Tibial artery (tissue), 4 donors: Measurements from ENCODE around the gene TRPV4.

Experiments
- DNase-seq, 2 donors: peaks; one replicate each; pipeline ENCODE4 v3.0.0-alpha.2; 2019
- H3K27ac ChIP-seq, 2 donors: fragments of 200-600 bp; sonication (generic) in 1 of 2; 1 replicate in 1 of 2; 2 replicates in 1 of 2; pipeline ENCODE4 v1.5.1; 2018 to 2019; ENCODE audit warnings: mild to moderate bottlenecking in 1 of 2
- H3K27me3 ChIP-seq, 2 donors: fragments of 200-600 bp; sonication (generic) in 1 of 2; one replicate each; pipeline versions ENCODE4 v1.5.1 to v1.6.0; 2016 to 2019
- H3K36me3 ChIP-seq, 3 donors: fragments of 200-600 bp; sonication (generic) in 2 of 3; one replicate each; pipeline ENCODE4 v1.5.1; 2016 to 2019; ENCODE audit warnings: mild to moderate bottlenecking in 2 of 3
- H3K4me1 ChIP-seq, 4 donors: fragments of 200-600 bp; sonication (generic) in 2 of 4; 1 replicate in 3 of 4; 2 replicates in 1 of 4; pipeline ENCODE4 v1.5.1; 2016 to 2019
- H3K4me3 ChIP-seq, 2 donors: fragments of 200-600 bp; sonication (generic) in 1 of 2; 1 replicate in 1 of 2; 2 replicates in 1 of 2; pipeline ENCODE4 v1.5.1; 2018 to 2019; ENCODE audit warnings: mild to moderate bottlenecking in 2 of 2
- H3K9me3 ChIP-seq, 3 donors: fragments of 200-600 bp; sonication (generic) in 1 of 3; one replicate each; pipeline ENCODE4 v1.5.1; 2016 to 2019
- CTCF ChIP-seq, 2 experiments: fragments of 200-600 bp in 1 of 2; fragments of 450-650 bp in 1 of 2; IDR thresholded peaks; one replicate each; pipeline ENCODE4 v1.5.1; 2017 to 2019; ENCODE audit warnings: antibody characterized with exemption in 2 of 2, mild to moderate bottlenecking in 1 of 2, moderate library complexity in 1 of 2
- intact Hi-C: fragments of 100-400 bp; cut with DNase I; formaldehyde crosslinking; loops from one replicate; pipeline ENCODE4 v1.15.0; 2023; ENCODE audit warnings: low total_unique reads

The TRPV4 gene

GRCh38 chr12:109875572-109876131 is 42.5 kb upstream of the TRPV4 start:
- H3K27ac ChIP-seq, result no peak overlapping the region
- no peaks in the 10 kb centered on the region for H3K9me3 ChIP-seq
- intact Hi-C loops, result loop anchor here (2.0 to 10.0 kb wide), 2 partner anchors 65 to 281 kb away; no protein-coding TSS in a partner anchor
- TF ChIP-seq CTCF (IDR thresholded peaks at IDR 0.05), result no peak
- no peak overlapping the region for H3K4me3 ChIP-seq
- H3K4me1 ChIP-seq, result peaks cover 0 to 60% (median 19%) of the 10 kb centered on the region in 4 donors
- peaks cover 0 to 12% (median 9%) of the 10 kb centered on the region in 3 donors for H3K36me3 ChIP-seq
- no peak for DNase-seq
- H3K27me3 ChIP-seq, result no peaks in the 10 kb centered on the region

GRCh38 chr12:109873653-109874052 is 40.5 kb upstream of the TRPV4 start:
- TF ChIP-seq CTCF (IDR thresholded peaks at IDR 0.05), result no peak
- no peak for DNase-seq
- H3K9me3 ChIP-seq, result no peaks in the 10 kb centered on the region
- intact Hi-C loops, result loop anchor here (2.0 to 10.0 kb wide), 2 partner anchors 63 to 279 kb away; no protein-coding TSS in a partner anchor
- no peaks in the 10 kb centered on the region for H3K27me3 ChIP-seq
- H3K4me1 ChIP-seq, result peaks cover 0 to 46% (median 8%) of the 10 kb centered on the region in 4 donors
- H3K4me3 ChIP-seq, result no peak overlapping the region
- H3K36me3 ChIP-seq, result peaks cover 0 to 12% (median 9%) of the 10 kb centered on the region in 3 donors
- no peak overlapping the region for H3K27ac ChIP-seq

GRCh38 chr12:109871668-109872314 is 38.6 kb upstream of the TRPV4 start:
- H3K27ac ChIP-seq, result no peak overlapping the region
- peaks cover 0 to 12% (median 9%) of the 10 kb centered on the region in 3 donors for H3K36me3 ChIP-seq
- peaks cover 0 to 31% (median 0%) of the 10 kb centered on the region in 4 donors for H3K4me1 ChIP-seq

GRCh38 chr12:109870648-109871047 is 37.5 kb upstream of the TRPV4 start:
- no peak overlapping the region for H3K27ac ChIP-seq
- no peaks in the 10 kb centered on the region for H3K9me3 ChIP-seq
- H3K4me1 ChIP-seq, result peaks cover 0 to 27% (median 0%) of the 10 kb centered on the region in 4 donors
- peaks cover 0 to 12% (median 9%) of the 10 kb centered on the region in 3 donors for H3K36me3 ChIP-seq
- no peak overlapping the region for H3K4me3 ChIP-seq
- intact Hi-C loops, result loop anchor here (10.0 kb wide), 1 partner anchor 276 kb away; no protein-coding TSS in a partner anchor
- no peak for DNase-seq
- H3K27me3 ChIP-seq, result no peaks in the 10 kb centered on the region
- no peak for TF ChIP-seq CTCF (IDR thresholded peaks at IDR 0.05)

More at GRCh38 chr12:109871668-109872314, 38.6 kb upstream of the TRPV4 start:
- H3K4me3 ChIP-seq, result no peak overlapping the region
- no peaks in the 10 kb centered on the region for H3K9me3 ChIP-seq
- H3K27me3 ChIP-seq, result no peaks in the 10 kb centered on the region
- intact Hi-C loops, result loop anchor here (10.0 kb wide), 1 partner anchor 277 kb away; no protein-coding TSS in a partner anchor
- TF ChIP-seq CTCF (IDR thresholded peaks at IDR 0.05), result no peak
- no peak for DNase-seq

GRCh38 chr12:109868182-109869051 is 35.2 kb upstream of the TRPV4 start:
- peaks cover 0 to 30% (median 7%) of the 10 kb centered on the region in 4 donors for H3K4me1 ChIP-seq
- no peak overlapping the region for H3K4me3 ChIP-seq
- H3K36me3 ChIP-seq, result peaks cover 0 to 12% (median 9%) of the 10 kb centered on the region in 3 donors
- intact Hi-C loops, result no loop called here
- no peaks in the 10 kb centered on the region for H3K9me3 ChIP-seq
- no peaks in the 10 kb centered on the region for H3K27me3 ChIP-seq
- no peak for TF ChIP-seq CTCF (IDR thresholded peaks at IDR 0.05)
- DNase-seq, result no peak
- no peak overlapping the region for H3K27ac ChIP-seq
